ENCODE data around the gene IGFL1. TPM values are rescaled to one million over a fixed set of nuclear protein-coding genes. Genes with fewer than 3 reads are reported as not detected.
"Not testable (repeated sequence)": the region's sequence is repeated elsewhere in the genome, so short reads cannot be mapped to it uniquely, and the experiment has no call there.

IGFL1 gene
- total RNA-seq, 4 donors from 2014 or later, result not detected

DNA sequence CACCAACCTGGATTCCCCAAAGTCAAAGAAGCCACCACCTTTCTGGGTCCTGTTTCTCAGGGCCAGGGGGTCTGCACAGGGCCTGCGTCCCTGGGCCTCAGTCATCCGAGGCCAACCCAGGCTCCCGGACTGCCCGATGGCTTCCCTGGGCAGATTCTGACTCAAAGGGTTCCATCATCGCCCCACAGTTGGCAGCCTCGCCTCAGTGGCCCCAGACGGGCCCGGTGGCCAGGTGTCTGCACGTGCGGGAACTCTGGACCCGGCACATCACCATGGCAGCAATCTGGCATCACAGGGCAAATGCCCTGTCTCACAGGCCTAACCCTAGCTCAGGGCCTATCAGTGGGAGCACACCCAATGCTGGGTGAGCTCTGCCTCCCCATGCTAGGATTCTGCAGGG, 2.9 kb downstream of the IGFL1 start:
- H3K4me1 ChIP-seq, result no peaks in the 10 kb centered on the region
- WGBS, 2 donors (ENCODE audit: low coverage in 1 of 2), result 85% methylated on average over 9 of the region's 11 CpGs; no CpG with 5 or more reads in 1 of the 2 donors
- TF ChIP-seq POLR2A (IDR thresholded peaks at IDR 0.05), result no peak
- TF ChIP-seq, protein P1, sequence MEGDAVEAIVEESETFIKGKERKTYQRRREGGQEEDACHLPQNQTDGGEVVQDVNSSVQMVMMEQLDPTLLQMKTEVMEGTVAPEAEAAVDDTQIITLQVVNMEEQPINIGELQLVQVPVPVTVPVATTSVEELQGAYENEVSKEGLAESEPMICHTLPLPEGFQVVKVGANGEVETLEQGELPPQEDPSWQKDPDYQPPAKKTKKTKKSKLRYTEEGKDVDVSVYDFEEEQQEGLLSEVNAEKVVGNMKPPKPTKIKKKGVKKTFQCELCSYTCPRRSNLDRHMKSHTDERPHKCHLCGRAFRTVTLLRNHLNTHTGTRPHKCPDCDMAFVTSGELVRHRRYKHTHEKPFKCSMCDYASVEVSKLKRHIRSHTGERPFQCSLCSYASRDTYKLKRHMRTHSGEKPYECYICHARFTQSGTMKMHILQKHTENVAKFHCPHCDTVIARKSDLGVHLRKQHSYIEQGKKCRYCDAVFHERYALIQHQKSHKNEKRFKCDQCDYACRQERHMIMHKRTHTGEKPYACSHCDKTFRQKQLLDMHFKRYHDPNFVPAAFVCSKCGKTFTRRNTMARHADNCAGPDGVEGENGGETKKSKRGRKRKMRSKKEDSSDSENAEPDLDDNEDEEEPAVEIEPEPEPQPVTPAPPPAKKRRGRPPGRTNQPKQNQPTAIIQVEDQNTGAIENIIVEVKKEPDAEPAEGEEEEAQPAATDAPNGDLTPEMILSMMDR (IDR thresholded peaks at IDR 0.05), result no peak
- TF ChIP-seq POLR2AphosphoS5 (IDR thresholded peaks at IDR 0.05), result no peak
- no peak for TF ChIP-seq EP300 (IDR thresholded peaks at IDR 0.05; ENCODE audit: low read depth)
- intact Hi-C loops (cut with DNase I; ENCODE audit: low total_unique reads) (no loop called here), in situ Hi-C loops (cut with MboI; ENCODE audit: low pct_ligation_motif_present in 1 of 4, low pct_unique_long_range_greater_than_20kb in 1 of 4, low sequenced_read_pairs in 3 of 4) (no loop called here)
- H3K9me3 ChIP-seq, result no peaks in the 10 kb centered on the region
- H3K27ac ChIP-seq, result no peak overlapping the region
- DNase-seq, result no peak
- no peak overlapping the region for H3K4me3 ChIP-seq
- no peaks in the 10 kb centered on the region for H3K36me3 ChIP-seq
- H3K27me3 ChIP-seq, result peaks cover 17% of the 10 kb centered on the region

DNA sequence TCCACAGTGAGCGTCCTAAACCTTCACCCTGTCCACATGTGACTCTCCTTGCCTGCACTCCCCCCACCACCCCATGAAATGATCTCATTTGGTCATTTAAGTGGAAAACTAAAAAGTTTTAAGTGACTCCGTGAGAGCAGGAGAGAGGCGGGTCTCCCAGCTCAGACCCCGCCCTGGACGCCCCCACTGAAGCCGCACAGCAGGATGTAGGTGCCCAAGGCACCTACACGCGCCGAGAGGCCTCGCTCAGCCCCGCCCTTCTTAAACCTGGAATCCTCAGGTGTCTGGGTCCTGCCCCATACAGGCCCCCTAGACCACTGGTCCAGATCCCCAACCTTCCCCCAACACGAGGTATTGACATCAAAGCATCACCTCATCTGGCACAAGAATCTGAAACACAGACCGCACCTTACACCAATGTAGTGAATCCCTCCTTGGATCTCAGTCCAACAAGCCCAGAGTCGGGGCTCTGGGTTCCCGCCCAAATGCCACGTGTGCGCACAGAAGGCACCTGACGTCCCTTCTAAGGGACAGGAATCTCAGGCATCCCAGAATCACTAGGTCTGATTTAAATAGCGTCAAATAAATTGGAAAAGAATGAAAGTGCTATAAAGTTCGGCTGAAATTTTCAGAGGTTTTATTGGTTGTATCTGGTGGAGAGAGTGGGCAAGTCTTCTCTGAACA, 3.5 kb downstream of the IGFL1 start:
- no peaks in the 10 kb centered on the region for H3K9me3 ChIP-seq
- DNase-seq, result no peak
- no peak overlapping the region for H3K27ac ChIP-seq
- in situ Hi-C loops (cut with MboI; ENCODE audit: low pct_ligation_motif_present in 1 of 4, low pct_unique_long_range_greater_than_20kb in 1 of 4, low sequenced_read_pairs in 3 of 4), result no loop called here
- no peaks in the 10 kb centered on the region for H3K36me3 ChIP-seq
- H3K4me1 ChIP-seq, result no peaks in the 10 kb centered on the region
- TF ChIP-seq EP300 (IDR thresholded peaks at IDR 0.05; ENCODE audit: low read depth) (no peak), POLR2AphosphoS5 (IDR thresholded peaks at IDR 0.05) (no peak), POLR2A (IDR thresholded peaks at IDR 0.05) (no peak)
- TF ChIP-seq, protein P1 (IDR thresholded peaks at IDR 0.05), result no peak
- no peak overlapping the region for H3K4me3 ChIP-seq
- 79 to 83% methylated on average over 6 to 20 of the region's 20 CpGs for WGBS, 2 donors (ENCODE audit: low coverage in 1 of 2)
- intact Hi-C loops (cut with DNase I; ENCODE audit: low total_unique reads), result no loop called here
- H3K27me3 ChIP-seq, result peaks cover 19% of the 10 kb centered on the region

DNA sequence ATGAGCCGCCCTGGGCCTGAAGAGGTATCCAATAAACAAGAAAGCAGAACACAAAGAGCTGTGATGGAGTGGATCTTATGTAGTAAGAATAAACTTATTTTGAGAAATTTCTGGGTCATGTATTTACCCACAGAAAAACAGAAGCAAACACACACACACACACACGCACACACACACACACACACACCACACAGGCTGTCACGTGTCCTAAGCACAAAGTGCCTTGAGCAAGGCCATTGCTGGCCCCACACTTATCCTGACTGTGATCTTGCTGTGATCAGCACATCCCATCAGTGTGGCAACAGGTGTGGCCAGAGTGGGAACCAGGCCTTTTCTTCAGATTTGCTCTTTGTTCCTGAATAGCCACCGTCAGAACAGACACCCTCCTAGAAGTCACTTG, 4.3 kb downstream of the IGFL1 start:
- H3K36me3 ChIP-seq; H3K4me1 ChIP-seq; intact Hi-C loops (cut with DNase I; ENCODE audit: low total_unique reads); in situ Hi-C loops (cut with MboI; ENCODE audit: low pct_ligation_motif_present in 1 of 4, low pct_unique_long_range_greater_than_20kb in 1 of 4, low sequenced_read_pairs in 3 of 4); H3K27ac ChIP-seq; H3K9me3 ChIP-seq; H3K4me3 ChIP-seq; DNase-seq: not testable (repeated sequence)
- H3K27me3 ChIP-seq, result peaks cover 27% of the 10 kb centered on the region
- WGBS, 2 donors (ENCODE audit: low coverage in 1 of 2), result 68% methylated on average over 4 of the region's 4 CpGs; no CpG with 5 or more reads in 1 of the 2 donors

- peaks cover 53% of the 10 kb centered on the region for H3K27me3 ChIP-seq
- in situ Hi-C loops (cut with MboI; ENCODE audit: low pct_ligation_motif_present in 1 of 4, low pct_unique_long_range_greater_than_20kb in 1 of 4, low sequenced_read_pairs in 3 of 4); H3K4me3 ChIP-seq; H3K9me3 ChIP-seq; H3K36me3 ChIP-seq; H3K27ac ChIP-seq; DNase-seq; intact Hi-C loops (cut with DNase I; ENCODE audit: low total_unique reads); H3K4me1 ChIP-seq: not testable (repeated sequence)
- WGBS, 2 donors (ENCODE audit: low coverage in 1 of 2), result 95% methylated on average over 2 of the region's 2 CpGs; no CpG with 5 or more reads in 1 of the 2 donors
Observed at GRCh38 chr19:46238141-46238540, 8.6 kb downstream of the IGFL1 start.

DNA sequence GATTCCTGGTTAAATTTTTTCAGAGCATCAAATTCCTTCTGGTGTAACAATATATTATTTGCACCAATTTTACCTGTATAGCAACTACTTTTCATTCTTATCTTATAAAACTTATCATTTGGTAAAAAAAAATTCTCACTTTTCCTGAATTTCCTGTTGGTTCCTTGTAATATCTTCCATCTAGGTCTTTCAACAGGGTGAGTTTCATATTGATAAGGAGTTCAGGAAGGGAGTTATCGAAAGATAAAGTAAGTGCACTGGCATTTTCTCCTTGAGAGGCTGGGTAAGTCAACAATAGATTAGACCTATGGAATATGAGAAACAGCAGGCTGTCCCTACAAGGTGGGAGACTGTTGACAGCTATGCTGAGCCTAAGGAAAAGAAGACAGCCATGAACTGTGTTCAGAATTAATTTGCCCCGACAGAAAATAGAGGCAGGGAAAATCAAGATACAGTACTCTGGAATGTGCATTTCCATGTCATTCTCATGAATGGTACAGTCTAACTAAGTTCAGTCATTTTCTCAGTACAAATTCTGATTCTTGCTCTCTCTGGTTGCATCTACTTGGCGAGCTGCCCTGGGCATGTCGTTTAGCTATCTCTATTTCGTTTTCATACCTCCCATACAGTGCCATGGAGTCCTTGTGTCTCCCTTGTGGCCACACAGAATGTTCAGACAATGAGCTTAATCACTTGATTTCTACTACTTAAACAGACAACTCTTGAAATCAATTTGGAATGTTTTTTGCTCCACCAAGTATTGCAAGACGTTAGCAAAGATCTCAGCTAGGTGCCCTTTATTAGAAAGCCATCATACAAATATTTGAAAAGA, 9.9 kb downstream of the IGFL1 start:
- intact Hi-C loops (cut with DNase I; ENCODE audit: low total_unique reads), result no loop called here
- in situ Hi-C loops (cut with MboI; ENCODE audit: low pct_ligation_motif_present in 1 of 4, low pct_unique_long_range_greater_than_20kb in 1 of 4, low sequenced_read_pairs in 3 of 4), result no loop called here
- TF ChIP-seq EP300 (IDR thresholded peaks at IDR 0.05; ENCODE audit: low read depth), result no peak
- TF ChIP-seq, protein P1 (IDR thresholded peaks at IDR 0.05), result no peak
- no peak for TF ChIP-seq POLR2AphosphoS5 (IDR thresholded peaks at IDR 0.05)
- TF ChIP-seq POLR2A (IDR thresholded peaks at IDR 0.05), result no peak
- Histone ChIP-seq H3K36me3 (no peaks in the 10 kb centered on the region), H3K4me1 (no peaks in the 10 kb centered on the region), H3K4me3 (no peak overlapping the region), H3K27ac (no peak overlapping the region), H3K27me3 (peaks cover 65% of the 10 kb centered on the region), H3K9me3 (no peaks in the 10 kb centered on the region)
- 56 to 64% methylated on average over 5 to 6 of the region's 6 CpGs for WGBS, 2 donors (ENCODE audit: low coverage in 1 of 2)
- no peak for DNase-seq

Data from transverse colon (tissue), 4 donors.